Sigmoid colon (tissue), 3 donors: ENCODE measurements around the gene PCP4.

Source experiments
- POLR2A ChIP-seq, 2 donors: fragments of 450-650 bp; IDR thresholded peaks; one replicate each; pipeline ENCODE4 v1.6.1; 2016; ENCODE audit warnings: antibody characterized with exemption in 2 of 2, mild to moderate bottlenecking in 2 of 2, moderate library complexity in 2 of 2
- TF ChIP-seq, protein P1 (sequence below), 4 experiments: fragments of 450-650 bp in 3 of 4; fragments of 200-600 bp in 1 of 4; IDR thresholded peaks; one replicate each; pipeline ENCODE4 v1.5.1; 2016 to 2019; ENCODE audit warnings: antibody characterized with exemption in 4 of 4, mild to moderate bottlenecking in 3 of 4, moderate library complexity in 2 of 4

DNA sequence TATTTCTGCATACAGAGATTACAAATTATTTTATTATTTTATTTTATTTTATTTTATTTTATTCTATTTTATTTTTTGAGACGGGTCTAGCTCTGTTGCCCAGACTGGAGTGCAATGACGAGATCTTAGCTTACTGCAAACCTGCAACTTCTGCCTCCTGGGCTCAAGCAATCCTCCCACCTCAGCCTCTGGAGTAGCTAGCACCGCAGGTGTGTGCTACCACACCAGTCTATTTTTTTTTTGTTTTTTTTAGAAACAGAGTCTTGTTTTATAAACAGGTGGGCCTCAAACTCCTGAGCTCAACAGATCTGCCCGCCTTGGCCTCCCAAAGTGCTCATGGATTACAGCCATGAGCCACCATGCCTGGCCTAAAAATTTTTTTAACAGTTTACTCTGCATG, 88.1 kb downstream of the PCP4 start:
- TF ChIP-seq POLR2A (IDR thresholded peaks at IDR 0.05) = no peak
- TF ChIP-seq, protein P1, sequence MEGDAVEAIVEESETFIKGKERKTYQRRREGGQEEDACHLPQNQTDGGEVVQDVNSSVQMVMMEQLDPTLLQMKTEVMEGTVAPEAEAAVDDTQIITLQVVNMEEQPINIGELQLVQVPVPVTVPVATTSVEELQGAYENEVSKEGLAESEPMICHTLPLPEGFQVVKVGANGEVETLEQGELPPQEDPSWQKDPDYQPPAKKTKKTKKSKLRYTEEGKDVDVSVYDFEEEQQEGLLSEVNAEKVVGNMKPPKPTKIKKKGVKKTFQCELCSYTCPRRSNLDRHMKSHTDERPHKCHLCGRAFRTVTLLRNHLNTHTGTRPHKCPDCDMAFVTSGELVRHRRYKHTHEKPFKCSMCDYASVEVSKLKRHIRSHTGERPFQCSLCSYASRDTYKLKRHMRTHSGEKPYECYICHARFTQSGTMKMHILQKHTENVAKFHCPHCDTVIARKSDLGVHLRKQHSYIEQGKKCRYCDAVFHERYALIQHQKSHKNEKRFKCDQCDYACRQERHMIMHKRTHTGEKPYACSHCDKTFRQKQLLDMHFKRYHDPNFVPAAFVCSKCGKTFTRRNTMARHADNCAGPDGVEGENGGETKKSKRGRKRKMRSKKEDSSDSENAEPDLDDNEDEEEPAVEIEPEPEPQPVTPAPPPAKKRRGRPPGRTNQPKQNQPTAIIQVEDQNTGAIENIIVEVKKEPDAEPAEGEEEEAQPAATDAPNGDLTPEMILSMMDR (IDR thresholded peaks at IDR 0.05) = no peak
